Measurements from ENCODE around the gene SGO2.
A peak's percentile ranks its signal among the peaks of the same experiment; 100 is the strongest.

The SGO2 gene

DNA sequence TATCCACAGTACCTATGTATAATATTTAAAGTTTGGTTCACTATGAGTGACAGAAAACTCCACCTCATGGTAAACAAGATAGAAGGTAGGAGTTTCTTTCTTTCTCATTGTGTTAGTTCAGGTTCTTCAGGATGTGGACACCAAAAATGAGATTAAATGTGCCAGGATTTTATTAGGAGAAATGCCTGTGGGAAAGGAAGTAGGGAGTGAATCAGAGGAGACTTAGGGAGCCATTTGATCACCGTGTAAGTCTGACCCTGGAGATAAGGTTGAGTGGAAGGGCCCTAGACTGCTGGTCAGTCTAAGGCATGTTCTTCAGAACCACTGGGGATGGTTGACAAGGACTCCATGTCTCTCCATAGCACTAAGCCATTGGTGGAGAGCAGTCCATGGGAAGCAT is 67.9 kb downstream of the SGO2 start (continued):
- TF ChIP-seq, protein P1, sequence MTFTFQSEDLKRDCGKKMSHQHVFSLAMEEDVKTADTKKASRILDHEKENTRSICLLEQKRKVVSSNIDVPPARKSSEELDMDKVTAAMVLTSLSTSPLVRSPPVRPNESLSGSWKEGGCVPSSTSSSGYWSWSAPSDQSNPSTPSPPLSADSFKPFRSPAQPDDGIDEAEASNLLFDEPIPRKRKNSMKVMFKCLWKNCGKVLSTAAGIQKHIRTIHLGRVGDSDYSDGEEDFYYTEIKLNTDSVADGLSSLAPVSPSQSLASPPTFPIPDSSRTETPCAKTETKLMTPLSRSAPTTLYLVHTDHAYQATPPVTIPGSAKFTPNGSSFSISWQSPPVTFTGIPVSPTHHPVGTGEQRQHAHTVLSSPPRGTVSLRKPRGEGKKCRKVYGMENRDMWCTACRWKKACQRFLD (tag by site-specific recombination; IDR thresholded peaks at IDR 0.05): no peak
- TF ChIP-seq ZNF157 (tag by site-specific recombination; IDR thresholded peaks at IDR 0.05) (no peak), ZNF274 (IDR thresholded peaks at IDR 0.05; ENCODE audit: low read length) (no peak), ZNF274 (tag by site-specific recombination; IDR thresholded peaks at IDR 0.05; ENCODE audit: borderline replicate concordance) (no peak), ZNF292 (tag by site-specific recombination; IDR thresholded peaks at IDR 0.05; ENCODE audit: borderline replicate concordance, low read depth) (no peak), HOXA7 (CRISPR knock-in tag; IDR thresholded peaks at IDR 0.05; ENCODE audit: borderline replicate concordance) (no peak), ZNF585B (tag by site-specific recombination; IDR thresholded peaks at IDR 0.05) (no peak), ZNF155 (tag by site-specific recombination; IDR thresholded peaks at IDR 0.05) (no peak), ZNF248 (tag by site-specific recombination; IDR thresholded peaks at IDR 0.05) (no peak)
- TF ChIP-seq, protein P2, sequence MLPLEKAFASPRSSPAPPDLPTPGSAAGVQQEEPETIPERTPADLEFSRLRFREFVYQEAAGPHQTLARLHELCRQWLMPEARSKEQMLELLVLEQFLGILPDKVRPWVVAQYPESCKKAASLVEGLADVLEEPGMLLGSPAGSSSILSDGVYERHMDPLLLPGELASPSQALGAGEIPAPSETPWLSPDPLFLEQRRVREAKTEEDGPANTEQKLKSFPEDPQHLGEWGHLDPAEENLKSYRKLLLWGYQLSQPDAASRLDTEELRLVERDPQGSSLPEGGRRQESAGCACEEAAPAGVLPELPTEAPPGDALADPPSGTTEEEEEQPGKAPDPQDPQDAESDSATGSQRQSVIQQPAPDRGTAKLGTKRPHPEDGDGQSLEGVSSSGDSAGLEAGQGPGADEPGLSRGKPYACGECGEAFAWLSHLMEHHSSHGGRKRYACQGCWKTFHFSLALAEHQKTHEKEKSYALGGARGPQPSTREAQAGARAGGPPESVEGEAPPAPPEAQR (tag by site-specific recombination; IDR thresholded peaks at IDR 0.05): no peak

DNA sequence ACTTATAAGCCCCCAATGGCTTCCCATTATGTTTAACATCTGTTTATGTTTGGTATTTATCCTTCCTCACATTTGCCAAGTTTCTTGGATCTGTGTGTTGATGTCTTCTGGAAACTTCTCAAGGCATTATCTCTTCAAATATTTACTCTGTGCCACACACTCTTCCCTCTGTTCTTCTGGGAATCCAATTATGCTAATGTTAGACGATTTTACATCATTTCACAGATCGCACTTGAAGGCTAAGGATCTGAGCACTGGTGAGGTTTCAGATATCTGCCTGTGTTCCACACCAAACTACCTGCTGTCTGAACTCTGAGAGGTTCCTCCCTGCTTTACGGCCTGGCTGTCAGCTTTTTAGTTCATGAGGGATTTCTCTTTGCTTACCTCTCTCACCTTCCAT is 69.9 kb downstream of the SGO2 start:
- ChIA-PET POLR2A (no interaction called here), CTCF (interaction anchor here (1.8 kb wide), 1 partner anchor 108 kb away, joined by 4 read pairs; no protein-coding TSS in a partner anchor)
- peaks cover 16% of the 10 kb centered on the region for H3K4me1 ChIP-seq (ENCODE audit: control insufficient read depth, insufficient read depth, low read length)
- no peaks in the 10 kb centered on the region for H3K9me3 ChIP-seq (ENCODE audit: control insufficient read depth, insufficient read depth, low read depth, low read length)
- H3K36me3 ChIP-seq (ENCODE audit: control insufficient read depth in 2 of 2, insufficient read depth in 1 of 2, low read length in 2 of 2): no peaks in the 10 kb centered on the region
- no peak overlapping the region for H3K4me3 ChIP-seq (ENCODE audit: low read depth, low read length)
- peak; percentile 90 for TF ChIP-seq ZNF133 (tag by site-specific recombination; IDR thresholded peaks at IDR 0.05)
- no peak for TF ChIP-seq ZNF510 (tag by site-specific recombination; IDR thresholded peaks at IDR 0.05; ENCODE audit: insufficient replicate concordance)
- TF ChIP-seq ZNF10 (tag by site-specific recombination; IDR thresholded peaks at IDR 0.05): no peak
- TF ChIP-seq, protein P3, sequence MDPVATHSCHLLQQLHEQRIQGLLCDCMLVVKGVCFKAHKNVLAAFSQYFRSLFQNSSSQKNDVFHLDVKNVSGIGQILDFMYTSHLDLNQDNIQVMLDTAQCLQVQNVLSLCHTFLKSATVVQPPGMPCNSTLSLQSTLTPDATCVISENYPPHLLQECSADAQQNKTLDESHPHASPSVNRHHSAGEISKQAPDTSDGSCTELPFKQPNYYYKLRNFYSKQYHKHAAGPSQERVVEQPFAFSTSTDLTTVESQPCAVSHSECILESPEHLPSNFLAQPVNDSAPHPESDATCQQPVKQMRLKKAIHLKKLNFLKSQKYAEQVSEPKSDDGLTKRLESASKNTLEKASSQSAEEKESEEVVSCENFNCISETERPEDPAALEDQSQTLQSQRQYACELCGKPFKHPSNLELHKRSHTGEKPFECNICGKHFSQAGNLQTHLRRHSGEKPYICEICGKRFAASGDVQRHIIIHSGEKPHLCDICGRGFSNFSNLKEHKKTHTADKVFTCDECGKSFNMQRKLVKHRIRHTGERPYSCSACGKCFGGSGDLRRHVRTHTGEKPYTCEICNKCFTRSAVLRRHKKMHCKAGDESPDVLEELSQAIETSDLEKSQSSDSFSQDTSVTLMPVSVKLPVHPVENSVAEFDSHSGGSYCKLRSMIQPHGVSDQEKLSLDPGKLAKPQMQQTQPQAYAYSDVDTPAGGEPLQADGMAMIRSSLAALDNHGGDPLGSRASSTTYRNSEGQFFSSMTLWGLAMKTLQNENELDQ (tag by site-specific recombination; IDR thresholded peaks at IDR 0.05; ENCODE audit: low read depth): no peak
- TF ChIP-seq ZNF558 (tag by site-specific recombination; IDR thresholded peaks at IDR 0.05): peak; percentile 84
- TF ChIP-seq ZNF324 (tag by site-specific recombination; IDR thresholded peaks at IDR 0.05): no peak
- TF ChIP-seq SCRT1 (tag by site-specific recombination; IDR thresholded peaks at IDR 0.05; ENCODE audit: borderline replicate concordance): no peak
- no peak overlapping the region for H3K27ac ChIP-seq (ENCODE audit: extremely low read depth, low read depth, low read length)

DNA sequence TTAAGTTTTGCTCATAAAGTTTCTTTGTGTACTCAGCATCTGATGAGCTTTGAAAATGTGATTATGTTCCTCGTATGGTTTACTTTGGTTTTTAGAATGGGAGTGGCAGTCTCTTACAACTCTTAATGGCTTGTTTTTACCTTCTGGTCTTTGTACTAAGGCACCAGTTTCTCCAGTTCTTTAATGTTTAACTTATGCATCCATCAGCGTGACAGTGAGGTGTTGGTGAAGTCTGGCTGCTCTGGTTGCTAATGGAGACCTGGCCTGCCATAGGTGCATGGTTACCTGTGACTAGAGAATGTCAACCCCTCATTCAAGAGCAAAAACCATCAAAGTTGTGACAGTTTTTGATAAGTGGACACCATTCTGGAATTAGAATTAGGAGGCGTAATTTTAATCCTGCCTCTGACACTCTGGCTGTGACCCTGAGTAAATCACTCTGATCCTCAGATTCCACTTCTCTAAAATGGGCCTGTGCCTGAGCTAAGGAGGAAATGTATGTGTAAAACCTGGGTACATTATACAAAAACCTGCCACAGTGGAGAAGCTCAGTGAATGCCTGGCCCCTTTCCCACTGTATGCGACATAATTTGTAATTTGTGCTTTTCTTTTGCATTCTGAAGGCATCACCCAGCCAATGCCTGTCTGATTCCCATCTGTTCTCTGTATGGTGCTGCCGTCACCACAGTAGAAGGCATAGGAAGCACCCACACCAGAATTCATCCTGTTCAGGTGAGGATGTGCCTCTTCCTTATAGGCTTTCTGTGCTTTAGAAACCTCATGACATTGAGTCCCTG is 71.0 kb downstream of the SGO2 start:
- TF ChIP-seq ZNF747 (tag by site-specific recombination; IDR thresholded peaks at IDR 0.05) (no peak), ZFP37 (tag by site-specific recombination; IDR thresholded peaks at IDR 0.05) (no peak), REPIN1 (tag by site-specific recombination; IDR thresholded peaks at IDR 0.05; ENCODE audit: low read depth) (no peak), ZNF341 (tag by site-specific recombination; IDR thresholded peaks at IDR 0.05; ENCODE audit: low read depth) (no peak), WT1 (tag by site-specific recombination; IDR thresholded peaks at IDR 0.05) (no peak), ZNF501 (tag by site-specific recombination; IDR thresholded peaks at IDR 0.05) (no peak), ZBTB17 (tag by site-specific recombination; IDR thresholded peaks at IDR 0.05) (no peak), ZNF391 (tag by site-specific recombination; IDR thresholded peaks at IDR 0.05; ENCODE audit: borderline replicate concordance, low read depth) (no peak), ZNF473 (tag by site-specific recombination; IDR thresholded peaks at IDR 0.05) (no peak), ZNF585B (tag by site-specific recombination; IDR thresholded peaks at IDR 0.05) (no peak), ZNF600 (tag by site-specific recombination; IDR thresholded peaks at IDR 0.05) (no peak)
- TF ChIP-seq, protein P4, sequence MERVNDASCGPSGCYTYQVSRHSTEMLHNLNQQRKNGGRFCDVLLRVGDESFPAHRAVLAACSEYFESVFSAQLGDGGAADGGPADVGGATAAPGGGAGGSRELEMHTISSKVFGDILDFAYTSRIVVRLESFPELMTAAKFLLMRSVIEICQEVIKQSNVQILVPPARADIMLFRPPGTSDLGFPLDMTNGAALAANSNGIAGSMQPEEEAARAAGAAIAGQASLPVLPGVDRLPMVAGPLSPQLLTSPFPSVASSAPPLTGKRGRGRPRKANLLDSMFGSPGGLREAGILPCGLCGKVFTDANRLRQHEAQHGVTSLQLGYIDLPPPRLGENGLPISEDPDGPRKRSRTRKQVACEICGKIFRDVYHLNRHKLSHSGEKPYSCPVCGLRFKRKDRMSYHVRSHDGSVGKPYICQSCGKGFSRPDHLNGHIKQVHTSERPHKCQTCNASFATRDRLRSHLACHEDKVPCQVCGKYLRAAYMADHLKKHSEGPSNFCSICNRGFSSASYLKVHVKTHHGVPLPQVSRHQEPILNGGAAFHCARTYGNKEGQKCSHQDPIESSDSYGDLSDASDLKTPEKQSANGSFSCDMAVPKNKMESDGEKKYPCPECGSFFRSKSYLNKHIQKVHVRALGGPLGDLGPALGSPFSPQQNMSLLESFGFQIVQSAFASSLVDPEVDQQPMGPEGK (tag by site-specific recombination; IDR thresholded peaks at IDR 0.05): no peak
- H3K9me3 ChIP-seq (ENCODE audit: control insufficient read depth, insufficient read depth, low read depth, low read length): no peaks in the 10 kb centered on the region
- H3K27ac ChIP-seq (ENCODE audit: extremely low read depth, low read depth, low read length): no peak overlapping the region
- CTCF ChIA-PET: interaction anchor here (0.6 to 1.8 kb wide), 2 partner anchors 107 to 125 kb away, joined by 3 to 4 read pairs; no protein-coding TSS in a partner anchor
- no peaks in the 10 kb centered on the region for H3K36me3 ChIP-seq (ENCODE audit: control insufficient read depth in 2 of 2, insufficient read depth in 1 of 2, low read length in 2 of 2)
- peaks cover 19% of the 10 kb centered on the region for H3K4me1 ChIP-seq (ENCODE audit: control insufficient read depth, insufficient read depth, low read length)
- H3K4me3 ChIP-seq (ENCODE audit: low read depth, low read length): no peak overlapping the region
- POLR2A ChIA-PET: no interaction called here
